Measurements from ENCODE around the gene ERI2.

Gene ERI2, protein sequence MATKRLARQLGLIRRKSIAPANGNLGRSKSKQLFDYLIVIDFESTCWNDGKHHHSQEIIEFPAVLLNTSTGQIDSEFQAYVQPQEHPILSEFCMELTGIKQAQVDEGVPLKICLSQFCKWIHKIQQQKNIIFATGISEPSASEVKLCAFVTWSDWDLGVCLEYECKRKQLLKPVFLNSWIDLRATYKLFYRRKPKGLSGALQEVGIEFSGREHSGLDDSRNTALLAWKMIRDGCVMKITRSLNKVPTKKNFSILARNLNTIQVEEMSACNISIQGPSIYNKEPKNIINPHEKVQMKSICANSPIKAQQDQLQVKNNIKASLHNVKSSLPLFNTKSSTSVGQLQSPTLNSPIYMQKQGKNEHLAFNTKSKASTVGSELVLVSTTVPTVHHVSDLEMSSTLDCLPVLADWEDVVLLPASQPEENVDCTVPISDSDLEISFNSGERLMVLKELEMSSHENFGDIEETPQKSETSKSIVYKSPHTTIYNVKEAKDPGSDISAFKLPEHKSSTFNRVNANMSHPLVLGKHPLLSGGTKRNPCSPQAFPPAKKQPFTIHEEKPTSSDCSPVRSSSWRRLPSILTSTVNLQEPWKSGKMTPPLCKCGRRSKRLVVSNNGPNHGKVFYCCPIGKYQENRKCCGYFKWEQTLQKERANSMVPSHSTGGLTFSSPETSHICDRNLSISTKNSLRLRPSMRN

GRCh38 chr16:20806168-20807050 lies at the start of gene ERI2, which contains the start of gene REXO5:
Gene ERI2, minus strand, starts transcription at chr16:20806472. Its CDS starts 42 bp downstream, at chr16:20806430.
Gene REXO5, plus strand, starts transcription at chr16:20806527. Its CDS starts 427 bp downstream, at chr16:20806954.
- in situ Hi-C loops (cut with MboI; ENCODE audit: low sequenced_read_pairs) = loop anchor here (25.0 kb wide), 1 partner anchor 1406 kb away; the partner anchor contains the start of gene EEF2K

DNA sequence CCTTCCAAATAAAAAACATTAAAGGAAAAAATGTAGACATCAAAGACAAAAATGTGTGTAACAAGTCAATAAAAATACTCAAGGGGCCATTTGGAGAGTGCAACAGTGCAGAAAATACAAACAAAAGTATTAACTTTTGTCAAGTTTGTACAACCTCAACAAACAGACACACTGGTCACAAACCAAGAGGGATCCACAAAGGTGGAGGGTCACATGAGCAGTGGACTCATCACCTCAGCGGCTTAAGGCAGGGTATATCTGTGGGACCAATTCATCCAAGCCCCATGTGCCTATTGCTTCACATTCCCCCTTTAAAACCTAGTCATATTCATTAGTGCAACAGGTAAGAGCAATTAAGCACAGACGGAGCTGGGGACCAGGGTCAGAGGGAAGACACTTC lies 48.7 kb upstream of the ERI2 start:
- in situ Hi-C loops (cut with MboI; ENCODE audit: low sequenced_read_pairs) = loop anchor here (10.0 kb wide), 1 partner anchor 230 kb away; no protein-coding TSS in a partner anchor

DNA sequence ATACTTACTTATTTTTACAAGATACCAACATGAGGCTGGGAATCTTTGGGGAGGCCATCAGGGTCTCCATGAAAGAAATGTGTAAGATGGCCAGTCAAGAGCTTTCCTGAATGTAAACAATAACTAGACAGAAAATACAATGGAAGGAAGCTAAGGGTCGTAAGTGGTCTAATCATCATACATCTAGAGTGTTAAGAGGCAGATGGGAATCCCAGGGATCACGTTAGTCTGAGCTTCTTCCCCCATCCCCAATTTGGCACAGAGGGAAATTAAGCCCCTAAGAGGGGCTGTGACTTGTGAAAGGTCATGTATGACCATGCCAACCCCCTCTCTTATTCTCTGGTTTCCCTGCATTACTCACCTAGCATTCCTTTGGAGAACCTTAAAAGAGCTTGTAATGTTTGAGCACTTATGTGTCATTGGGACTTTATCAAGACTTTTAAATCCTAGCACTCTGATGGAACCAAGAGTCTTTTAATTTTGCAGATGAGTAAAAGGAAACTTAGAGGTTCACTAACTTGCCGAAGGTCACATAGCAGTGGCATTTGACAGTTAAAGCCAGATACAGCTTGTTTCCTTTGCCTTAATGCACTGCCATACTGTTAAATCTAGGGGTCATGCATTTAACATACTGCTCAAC lies 47.8 kb upstream of the ERI2 start:
- in situ Hi-C loops (cut with MboI; ENCODE audit: low sequenced_read_pairs) = loop anchor here (10.0 kb wide), 1 partner anchor 231 kb away; no protein-coding TSS in a partner anchor

DNA sequence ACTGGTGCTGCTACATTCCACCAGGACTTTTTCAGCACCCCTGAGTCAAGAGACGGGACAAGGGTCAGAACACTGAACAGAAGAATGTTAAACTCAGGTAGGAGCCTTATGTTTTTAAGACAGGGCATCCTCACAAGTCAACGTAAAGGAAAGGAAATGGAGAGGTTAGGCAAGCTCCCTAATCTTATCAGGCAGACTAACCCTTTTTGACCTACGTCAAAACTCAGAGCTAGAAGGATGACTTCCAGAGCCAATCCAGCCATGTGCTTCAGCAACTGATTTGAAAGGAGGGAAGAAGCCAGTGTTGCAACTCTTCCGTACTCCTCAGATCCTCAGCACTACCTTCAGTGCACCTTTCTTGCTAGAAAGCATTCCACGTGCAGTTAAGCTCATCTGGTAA lies 46.9 kb upstream of the ERI2 start:
- in situ Hi-C loops (cut with MboI; ENCODE audit: low sequenced_read_pairs) = loop anchor here (10.0 kb wide), 1 partner anchor 232 kb away; no protein-coding TSS in a partner anchor

- in situ Hi-C loops (cut with MboI; ENCODE audit: low sequenced_read_pairs) = loop anchor here (10.0 kb wide), 1 partner anchor 233 kb away; no protein-coding TSS in a partner anchor
Observed at GRCh38 chr16:20851601-20852000, 45.3 kb upstream of the ERI2 start.

DNA sequence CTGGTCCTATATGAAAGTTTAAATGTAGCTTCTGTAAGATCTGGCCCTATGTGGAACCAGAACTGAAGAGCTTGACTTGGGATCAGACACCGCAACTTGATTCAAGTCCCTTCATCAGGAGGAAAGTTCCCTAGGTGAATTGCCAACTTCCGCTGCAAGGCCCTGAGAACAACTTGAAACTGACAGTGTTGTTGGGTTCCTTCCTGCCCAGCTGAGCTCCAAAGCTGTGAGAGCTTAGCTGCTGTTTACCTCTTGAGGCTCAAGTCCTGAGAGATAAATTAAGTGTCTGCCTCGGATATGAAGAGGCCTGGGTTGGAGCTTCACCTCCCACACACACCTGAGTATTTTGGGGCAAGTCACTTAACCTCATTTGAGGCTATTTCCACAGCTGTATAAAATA lies 44.7 kb upstream of the ERI2 start:
- in situ Hi-C loops (cut with MboI; ENCODE audit: low sequenced_read_pairs) = loop anchor here (10.0 kb wide), 1 partner anchor 234 kb away; no protein-coding TSS in a partner anchor

- in situ Hi-C loops (cut with MboI; ENCODE audit: low sequenced_read_pairs) = loop anchor here (10.0 kb wide), 1 partner anchor 235 kb away; no protein-coding TSS in a partner anchor
Observed at GRCh38 chr16:20849589-20850390, 43.5 kb upstream of the ERI2 start.

DNA sequence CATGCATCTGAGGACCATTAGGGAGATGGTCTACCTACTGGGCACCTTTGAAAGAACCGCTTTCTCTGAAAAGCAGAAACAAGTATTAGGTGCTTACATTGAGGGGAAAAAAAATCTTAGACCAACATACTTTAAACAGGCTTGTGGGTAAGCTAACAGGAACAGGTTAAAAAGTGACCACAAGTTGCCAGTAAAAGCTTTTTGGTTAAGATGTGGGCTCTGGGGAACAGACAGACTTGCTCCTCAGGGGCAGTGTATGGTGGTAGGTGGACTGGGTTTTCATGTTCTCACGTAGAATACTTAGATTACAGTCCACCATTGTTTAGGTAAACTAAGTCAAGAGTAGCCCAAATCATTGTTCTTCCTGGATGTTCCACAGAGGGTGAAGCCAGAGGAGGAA lies 41.3 kb upstream of the ERI2 start:
- in situ Hi-C loops (cut with MboI; ENCODE audit: low sequenced_read_pairs) = no loop called here

DNA sequence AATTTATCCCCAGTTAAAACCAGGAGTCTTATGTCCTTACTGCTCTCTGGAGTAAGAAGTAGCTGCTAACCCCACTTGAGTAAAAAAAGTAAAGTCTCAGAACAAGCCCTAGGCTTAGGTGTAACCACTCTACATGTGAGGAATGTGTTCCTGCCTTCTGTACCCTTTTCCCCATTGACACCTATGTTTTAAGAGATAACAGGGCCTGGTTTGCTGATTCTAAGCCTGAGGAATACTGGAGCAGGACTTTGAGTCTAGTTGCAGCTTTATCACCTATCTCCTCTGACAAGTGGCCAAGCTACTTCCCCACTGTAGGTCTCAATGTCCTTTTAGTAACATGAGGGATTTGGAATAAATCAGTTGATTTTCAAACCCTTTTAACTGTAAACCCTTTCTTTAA lies 40.3 kb upstream of the ERI2 start:
- in situ Hi-C loops (cut with MboI; ENCODE audit: low sequenced_read_pairs) = no loop called here

- in situ Hi-C loops (cut with MboI; ENCODE audit: low sequenced_read_pairs) = no loop called here
Observed at GRCh38 chr16:20846030-20846429, 39.8 kb upstream of the ERI2 start.

GRCh38 chr16:20844588-20844987 lies 38.3 kb upstream of the ERI2 start:
- in situ Hi-C loops (cut with MboI; ENCODE audit: low sequenced_read_pairs) = no loop called here

- in situ Hi-C loops (cut with MboI; ENCODE audit: low sequenced_read_pairs) = no loop called here
Observed at GRCh38 chr16:20844054-20844453, 37.8 kb upstream of the ERI2 start.

GRCh38 chr16:20839504-20839903 lies 33.2 kb upstream of the ERI2 start:
- in situ Hi-C loops (cut with MboI; ENCODE audit: low sequenced_read_pairs) = no loop called here

DNA sequence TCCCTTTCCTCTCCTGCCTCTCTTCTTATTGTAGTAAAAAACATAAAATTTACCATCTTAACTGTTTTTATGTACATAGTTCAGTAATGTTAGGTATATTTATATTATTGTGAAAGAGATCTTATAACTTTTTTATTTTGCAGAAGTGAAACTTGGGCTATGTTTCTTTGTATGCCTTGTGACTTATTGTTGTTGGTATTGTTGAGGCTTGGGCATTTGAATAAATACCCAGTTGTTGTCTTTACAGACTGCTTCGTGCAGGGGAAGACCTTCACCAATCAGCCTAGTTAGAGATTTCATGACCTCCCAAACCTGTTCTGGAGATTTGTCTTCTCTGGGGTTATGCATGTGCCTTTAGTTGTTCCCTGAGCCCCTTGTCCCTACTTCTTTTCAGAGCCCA lies 32.0 kb upstream of the ERI2 start:
- in situ Hi-C loops (cut with MboI; ENCODE audit: low sequenced_read_pairs) = no loop called here

DNA sequence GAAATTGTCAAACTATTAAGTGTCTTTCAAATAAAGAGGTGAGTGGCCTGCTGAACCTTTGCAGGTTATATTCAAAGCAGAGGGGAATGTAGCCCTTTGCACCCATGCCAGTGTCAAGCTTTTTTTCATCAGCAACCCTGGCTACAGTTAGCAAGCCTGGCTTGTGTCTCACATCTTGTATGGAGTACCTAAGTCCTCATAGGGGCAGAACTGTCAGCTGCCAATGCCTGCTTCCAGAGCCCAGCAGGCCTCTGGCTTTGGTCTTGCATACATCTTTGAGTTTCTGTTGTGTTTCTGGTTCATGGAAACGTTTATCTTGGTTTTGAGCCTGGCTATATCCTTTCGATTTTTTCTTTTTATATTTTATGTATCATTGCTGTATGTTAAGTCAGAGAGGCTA lies 26.8 kb upstream of the ERI2 start:
- in situ Hi-C loops (cut with MboI; ENCODE audit: low sequenced_read_pairs) = no loop called here

DNA sequence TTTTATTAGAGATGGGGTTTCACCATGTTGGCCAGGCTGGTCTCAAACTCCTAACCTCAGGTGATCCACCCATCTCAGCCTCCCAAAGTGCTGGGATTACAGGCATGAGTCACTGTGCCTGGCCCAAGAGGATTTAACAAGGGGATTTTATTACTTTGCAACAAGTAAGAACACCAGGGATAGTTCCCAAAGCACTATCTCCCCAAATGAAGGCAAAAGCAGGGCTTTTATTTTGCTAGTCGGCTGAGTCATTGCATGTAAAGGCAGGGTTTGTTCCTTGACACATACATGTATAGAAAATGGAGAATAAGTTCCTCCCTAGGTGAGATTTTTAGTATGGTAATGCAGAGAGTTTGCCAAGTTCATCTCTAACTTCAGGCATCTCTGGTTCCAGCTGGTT lies 24.1 kb upstream of the ERI2 start:
- in situ Hi-C loops (cut with MboI; ENCODE audit: low sequenced_read_pairs) = no loop called here

GRCh38 chr16:20829536-20829935 lies 23.3 kb upstream of the ERI2 start:
- in situ Hi-C loops (cut with MboI; ENCODE audit: low sequenced_read_pairs) = no loop called here

DNA sequence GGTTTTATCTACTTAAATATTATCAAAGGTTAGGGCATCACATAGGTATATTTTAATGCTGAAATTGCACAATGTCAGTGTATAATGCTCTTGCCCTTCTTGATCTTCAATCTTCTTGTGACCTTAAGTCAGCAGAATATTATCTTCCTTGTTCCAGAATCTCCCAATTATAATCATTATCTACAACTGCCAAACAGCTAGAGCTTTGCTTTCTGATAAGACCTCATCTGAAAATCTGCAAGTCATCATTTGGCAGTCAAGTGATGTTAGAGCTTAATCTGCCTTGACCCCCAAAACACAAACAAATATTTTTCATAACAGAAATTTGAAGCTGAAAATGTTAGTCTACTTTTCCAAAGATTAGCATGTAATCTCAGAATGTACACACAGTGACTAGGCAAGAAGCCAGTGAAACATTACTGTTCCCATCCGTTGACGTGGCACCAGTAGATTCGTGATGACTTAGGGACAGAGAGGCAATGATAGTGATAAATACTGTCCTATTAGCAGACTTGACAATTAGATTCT lies 19.8 kb upstream of the ERI2 start:
- in situ Hi-C loops (cut with MboI; ENCODE audit: low sequenced_read_pairs) = no loop called here

Data from HL-60/S4 treated with retinoic acid at 250 ng/mL for 4 days and 3 days (cell line).